WERI-Rb-1 (cell line): ENCODE measurements around the gene CADM1.

ENCODE experiments used
- DNase-seq: peaks from one replicate; pipeline ENCODE4 v3.0.0-alpha.2; 2020
- H3K27ac ChIP-seq: fragments of 250-450 bp; sonication (Bioruptor Pico); 2 replicates; pipeline ENCODE4 v1.5.1; 2020; ENCODE audit warnings: mild to moderate bottlenecking, moderate library complexity
- H3K27me3 ChIP-seq: fragments of 250-450 bp; sonication (Bioruptor Pico); 2 replicates; pipeline ENCODE4 v1.5.1; 2021; ENCODE audit warnings: mild to moderate bottlenecking, low read depth, moderate library complexity; ENCODE audit not compliant: insufficient read depth, severe bottlenecking
- H3K36me3 ChIP-seq: fragments of 250-450 bp; sonication (Bioruptor Pico); 2 replicates; pipeline ENCODE4 v1.5.1; 2020; ENCODE audit warnings: mild to moderate bottlenecking, moderate library complexity
- H3K4me3 ChIP-seq: 2 replicates; pipeline ENCODE4 v1.5.1; 2011; ENCODE audit warnings: low read depth, mild to moderate bottlenecking, control low read depth, low read length
- H3K9me3 ChIP-seq: fragments of 250-450 bp; sonication (Bioruptor Pico); 2 replicates; pipeline ENCODE4 v1.5.1; 2021; ENCODE audit warnings: mild to moderate bottlenecking, moderate library complexity; ENCODE audit not compliant: severe bottlenecking
- TF ChIP-seq, protein P1 (sequence below): IDR thresholded peaks from 2 replicates; pipeline ENCODE4 v1.5.1; 2011; ENCODE audit warnings: low read depth, mild to moderate bottlenecking, control low read depth, inconsistent platforms, low read length

Gene CADM1

DNA sequence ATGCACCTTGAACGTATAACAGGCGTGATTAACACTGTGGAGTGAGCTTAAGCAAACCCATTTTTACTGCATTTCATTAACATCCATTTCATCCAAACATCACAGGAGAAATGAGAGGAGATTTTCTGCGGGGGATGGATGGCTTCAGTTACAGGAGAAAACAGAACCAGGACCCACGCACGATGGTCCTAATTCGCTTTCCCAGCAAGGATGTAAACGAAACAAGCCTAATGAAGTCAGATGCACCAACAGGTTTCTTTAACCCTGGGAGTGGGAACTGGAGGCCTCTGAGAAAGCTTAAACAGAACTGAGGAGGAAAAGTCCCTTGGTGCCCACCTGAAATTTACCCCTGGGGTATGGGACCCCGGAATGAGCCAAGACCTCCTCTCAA is 2.7 kb downstream of the CADM1 start:
- H3K27ac ChIP-seq, result no peak overlapping the region
- H3K36me3 ChIP-seq, result no peaks in the 10 kb centered on the region
- DNase-seq, result no peak
- no peaks in the 10 kb centered on the region for H3K9me3 ChIP-seq
- TF ChIP-seq, protein P1, sequence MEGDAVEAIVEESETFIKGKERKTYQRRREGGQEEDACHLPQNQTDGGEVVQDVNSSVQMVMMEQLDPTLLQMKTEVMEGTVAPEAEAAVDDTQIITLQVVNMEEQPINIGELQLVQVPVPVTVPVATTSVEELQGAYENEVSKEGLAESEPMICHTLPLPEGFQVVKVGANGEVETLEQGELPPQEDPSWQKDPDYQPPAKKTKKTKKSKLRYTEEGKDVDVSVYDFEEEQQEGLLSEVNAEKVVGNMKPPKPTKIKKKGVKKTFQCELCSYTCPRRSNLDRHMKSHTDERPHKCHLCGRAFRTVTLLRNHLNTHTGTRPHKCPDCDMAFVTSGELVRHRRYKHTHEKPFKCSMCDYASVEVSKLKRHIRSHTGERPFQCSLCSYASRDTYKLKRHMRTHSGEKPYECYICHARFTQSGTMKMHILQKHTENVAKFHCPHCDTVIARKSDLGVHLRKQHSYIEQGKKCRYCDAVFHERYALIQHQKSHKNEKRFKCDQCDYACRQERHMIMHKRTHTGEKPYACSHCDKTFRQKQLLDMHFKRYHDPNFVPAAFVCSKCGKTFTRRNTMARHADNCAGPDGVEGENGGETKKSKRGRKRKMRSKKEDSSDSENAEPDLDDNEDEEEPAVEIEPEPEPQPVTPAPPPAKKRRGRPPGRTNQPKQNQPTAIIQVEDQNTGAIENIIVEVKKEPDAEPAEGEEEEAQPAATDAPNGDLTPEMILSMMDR, result no peak
- H3K4me3 ChIP-seq, result peak overlapping the region; percentile 63
- H3K27me3 ChIP-seq, result no peaks in the 10 kb centered on the region

DNA sequence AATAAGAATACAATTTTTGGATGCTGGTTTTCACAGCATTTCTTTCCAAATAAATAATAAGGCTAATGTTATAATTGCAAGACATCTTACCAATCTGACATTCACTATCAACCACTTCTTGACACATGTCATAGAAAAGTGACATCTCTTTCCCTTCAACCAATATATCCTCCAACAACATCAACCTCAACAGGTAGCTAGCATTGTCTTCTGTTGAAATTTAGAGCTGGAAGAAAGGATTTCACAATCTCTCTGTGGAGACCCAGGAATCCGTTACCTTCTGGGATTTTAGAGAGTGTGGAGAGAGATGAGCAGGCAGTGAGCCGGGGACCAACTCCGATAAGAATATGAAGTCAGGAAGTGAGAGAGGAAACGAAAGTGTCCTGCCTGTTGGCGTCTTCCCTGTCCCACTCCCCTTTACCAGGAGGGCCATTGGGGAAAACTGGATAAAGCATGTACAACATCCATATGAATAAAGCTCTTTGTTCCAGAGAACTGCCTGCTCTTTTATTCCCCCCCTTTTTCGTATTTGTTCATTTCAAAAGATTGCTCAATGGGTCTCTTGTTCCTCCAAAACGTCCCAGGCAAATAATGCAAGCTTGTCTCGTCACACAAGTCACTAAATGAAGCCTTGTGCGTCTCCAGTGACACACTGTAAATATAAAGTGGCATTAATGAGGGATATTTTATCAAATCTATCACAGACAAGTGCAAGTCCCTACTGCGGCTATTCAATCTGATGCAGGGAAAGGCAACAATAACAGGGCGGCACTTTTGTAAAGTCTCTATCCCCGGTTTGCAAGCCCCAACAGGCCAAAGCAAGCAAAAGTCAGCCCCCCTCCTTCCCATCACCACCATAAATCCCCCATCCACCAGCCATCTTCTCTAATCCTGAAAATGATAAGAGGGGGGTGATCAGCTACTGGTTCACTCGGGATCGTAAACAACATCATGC is 3.4 kb downstream of the CADM1 start:
- Histone ChIP-seq H3K4me3 (no peak overlapping the region), H3K36me3 (no peaks in the 10 kb centered on the region), H3K27me3 (no peaks in the 10 kb centered on the region), H3K27ac (no peak overlapping the region), H3K9me3 (no peaks in the 10 kb centered on the region)
- TF ChIP-seq, protein P1, result no peak
- peak; percentile 23 for DNase-seq

DNA sequence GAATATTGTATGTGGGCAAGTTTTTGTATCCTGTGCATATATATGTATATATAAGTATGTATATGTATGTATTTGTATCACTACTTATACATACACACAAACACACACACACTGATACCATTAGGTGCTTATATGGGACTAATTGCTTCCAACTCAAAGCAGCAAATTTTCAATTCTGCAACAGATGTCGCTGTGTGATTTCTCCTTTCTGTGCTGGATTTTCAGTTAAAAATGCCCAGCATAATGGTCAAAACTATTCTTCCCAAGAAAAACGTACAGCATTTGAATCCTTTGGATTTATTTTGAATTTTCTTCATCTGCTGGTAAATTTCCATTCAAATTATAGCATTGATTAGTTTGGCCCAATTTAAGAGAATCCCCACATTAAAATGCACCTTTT is 4.3 kb downstream of the CADM1 start:
- Histone ChIP-seq H3K27me3 (no peaks in the 10 kb centered on the region), H3K27ac (no peak overlapping the region), H3K4me3 (no peak overlapping the region), H3K36me3 (no peaks in the 10 kb centered on the region), H3K9me3 (no peaks in the 10 kb centered on the region)
- DNase-seq, result no peak
- TF ChIP-seq, protein P1, result no peak

DNA sequence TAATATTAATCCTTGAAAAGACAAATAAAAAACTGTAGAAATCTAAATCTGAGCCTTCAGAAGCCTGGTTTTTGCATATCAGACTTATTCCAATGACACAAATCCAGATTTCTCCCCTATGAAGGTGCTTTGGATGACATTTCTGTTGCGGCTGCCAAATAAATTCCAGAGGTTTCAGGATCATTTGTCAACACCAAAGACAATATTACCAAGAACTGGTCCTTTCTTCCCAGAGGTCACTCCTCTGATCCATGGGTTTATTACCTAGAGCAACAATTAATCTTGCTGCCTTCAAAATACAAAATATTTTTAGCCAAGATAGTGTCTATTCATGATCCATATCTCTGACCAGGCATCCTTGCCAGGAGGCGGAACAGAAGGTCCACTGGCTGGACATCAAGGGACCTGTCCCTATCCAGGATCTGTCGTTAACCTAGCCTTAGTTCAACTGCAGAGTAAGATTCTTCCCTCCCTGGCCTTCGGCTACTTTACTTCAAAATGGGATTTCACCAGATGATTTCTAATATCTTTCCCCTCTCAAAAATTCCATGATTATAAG is 4.9 kb downstream of the CADM1 start:
- no peak overlapping the region for H3K27ac ChIP-seq
- H3K9me3 ChIP-seq, result no peaks in the 10 kb centered on the region
- H3K4me3 ChIP-seq, result no peak overlapping the region
- DNase-seq, result no peak
- H3K27me3 ChIP-seq, result no peaks in the 10 kb centered on the region
- no peaks in the 10 kb centered on the region for H3K36me3 ChIP-seq
- TF ChIP-seq, protein P1, result no peak

DNA sequence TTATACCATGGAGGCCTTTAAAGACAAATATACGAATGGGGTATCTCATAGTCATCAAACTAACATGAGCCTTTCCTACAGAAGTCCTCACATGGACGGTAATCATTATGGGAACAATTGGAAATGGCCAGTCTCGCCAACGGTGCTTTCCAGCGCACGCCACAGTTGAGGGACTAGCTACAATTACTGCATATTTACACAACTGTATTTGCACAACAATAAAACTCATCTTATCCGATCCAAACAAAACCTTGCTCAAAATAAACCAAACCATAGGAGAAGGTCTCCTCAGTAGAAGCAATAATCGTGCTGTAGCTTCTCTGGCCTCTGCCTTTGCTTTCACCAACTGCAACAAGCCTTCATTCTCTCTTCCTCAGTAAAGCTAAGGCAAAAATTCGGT is 5.9 kb downstream of the CADM1 start:
- DNase-seq, result no peak
- TF ChIP-seq, protein P1, result no peak
- H3K27ac ChIP-seq, result no peak overlapping the region
- H3K9me3 ChIP-seq, result no peaks in the 10 kb centered on the region
- no peak overlapping the region for H3K4me3 ChIP-seq
- H3K36me3 ChIP-seq, result no peaks in the 10 kb centered on the region
- no peaks in the 10 kb centered on the region for H3K27me3 ChIP-seq
